Motor neuron (in vitro differentiated cells): ENCODE results near the gene CMIP. TPM values are rescaled to one million over a fixed set of nuclear protein-coding genes. Genes with fewer than 3 reads are reported as not detected.

ENCODE experiments used
- ATAC-seq, 8 experiments: fragments of 200-7000 bp; cut with Tn5 transposase; replicated peaks in 6 of 8; 2 replicates each; pipeline ENCODE4 v1.8.0; 2021; ENCODE audit warnings: mild to moderate bottlenecking in 8 of 8, moderate library complexity in 8 of 8
- H3K27ac ChIP-seq, 2 donors: fragments of 250-450 bp; sonication (Bioruptor Pico); 2 replicates each; pipeline ENCODE4 v1.9.0; 2021; ENCODE audit warnings: antibody characterized with exemption in 2 of 2, mild to moderate bottlenecking in 2 of 2, moderate library complexity in 1 of 2
- H3K4me1 ChIP-seq, 2 donors: fragments of 250-450 bp; sonication (Bioruptor Pico); replicated peaks in 1 of 2; 2 replicates each; pipeline ENCODE4 v1.6.1; 2021; ENCODE audit warnings: antibody characterized with exemption in 2 of 2, mild to moderate bottlenecking in 2 of 2, moderate library complexity in 1 of 2
- H3K4me3 ChIP-seq, 5 donors: fragments of 250-450 bp; sonication (Bioruptor Pico); 2 replicates each; pipeline ENCODE4 v1.9.0; 2021; ENCODE audit warnings: antibody characterized with exemption in 5 of 5, mild to moderate bottlenecking in 5 of 5, moderate library complexity in 4 of 5
- WGBS, 10 experiments: fragments of 450-650 bp; shearing (Covaris generic); methylation state at CpG; one replicate each; pipeline ENCODE4 v1.0.0; 2022; 5-methylcytosine and 5-hydroxymethylcytosine counted together
- in situ Hi-C, 9 experiments: fragments of 400-800 bp; cut with MboI; loops; one replicate each; pipeline ENCODE4 v1.15.0; 2021; ENCODE audit warnings: low sequenced_read_pairs in 9 of 9, low pct_unique_long_range_greater_than_20kb in 2 of 9; ENCODE audit not compliant: unreplicated experiment in 9 of 9
- total RNA-seq, 8 experiments: library from RNA; unstranded; fragments of 300-600 nt; gene quantifications; 2 replicates each; pipeline versions ENCODE4 v1.2.3 to v1.2.4, GENCODE V29; 2022

The CMIP gene
- total RNA-seq, 8 experiments from 2014 or later = 4.6 to 35.3 (median 19.1) TPM

GRCh38 chr16:81450783-81451491 is 6.3 kb downstream of the CMIP start:
- 78 to 100% (median 96%) methylated on average over 1 to 8 of the region's 12 CpGs for WGBS, 10 experiments
- no peak overlapping the region for H3K4me3 ChIP-seq
- in situ Hi-C loops = no loop called here
- no peak overlapping the region for H3K27ac ChIP-seq
- ATAC-seq = no peak
- peaks cover 39 to 50% of the 10 kb centered on the region in 2 donors for H3K4me1 ChIP-seq

DNA sequence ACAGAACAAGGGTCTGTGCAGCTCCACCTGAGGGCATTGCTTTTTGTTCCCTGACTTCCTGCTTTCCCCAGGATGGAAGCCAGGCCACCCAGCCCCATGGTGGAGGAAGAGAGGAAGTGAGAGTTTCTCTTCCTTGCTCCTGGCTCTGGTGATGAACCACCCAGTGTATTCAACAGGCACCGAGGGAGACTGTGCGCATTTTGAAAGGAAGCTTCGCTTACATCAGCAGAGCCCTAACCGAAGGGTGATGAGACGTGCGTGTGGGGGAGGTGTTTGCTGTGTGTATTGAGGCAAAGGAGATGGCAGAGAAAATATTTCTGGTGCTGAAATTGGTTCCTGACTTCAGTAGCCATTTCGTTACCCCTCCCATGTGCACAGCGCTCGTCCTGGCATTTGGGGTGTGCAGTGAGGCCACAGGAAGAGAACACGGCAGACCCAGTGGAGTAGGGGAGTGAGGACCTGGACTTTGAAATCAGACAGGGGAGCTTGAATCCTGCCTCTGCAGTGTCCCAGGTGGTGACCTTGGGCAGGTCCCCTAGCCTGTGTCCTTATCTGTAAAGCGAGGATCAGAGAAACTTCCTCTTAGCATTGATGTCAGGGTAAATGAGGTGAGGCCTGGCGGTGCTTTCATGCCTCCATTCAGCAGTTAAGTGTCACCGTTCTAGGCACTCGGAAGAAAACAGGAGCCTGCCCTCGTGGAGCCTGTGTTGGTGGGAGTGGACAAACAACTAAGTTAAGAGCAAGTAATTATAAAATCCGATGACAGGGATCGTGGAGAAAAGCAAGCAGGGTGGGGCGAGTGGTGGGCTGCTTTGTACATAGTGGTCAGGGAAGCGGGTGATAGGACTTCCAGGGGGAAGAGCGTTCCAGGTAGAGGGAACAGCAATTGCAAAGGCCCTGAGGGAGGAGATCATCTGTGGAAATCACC is 7.4 kb downstream of the CMIP start:
- H3K27ac ChIP-seq = peak overlapping the region in 1 of 2 donors; percentile 25
- H3K4me3 ChIP-seq = no peak overlapping the region
- peaks cover 39 to 49% of the 10 kb centered on the region in 2 donors for H3K4me1 ChIP-seq
- peak; percentile 62 to 81 (median 68) for ATAC-seq
- in situ Hi-C loops = no loop called here
- 59 to 100% (median 70%) methylated on average over 2 to 13 of the region's 20 CpGs; no CpG with 5 or more reads in 3 of the 10 experiments for WGBS, 10 experiments

- WGBS, 10 experiments = 89 to 100% (median 92%) methylated on average over 1 to 8 of the region's 14 CpGs; no CpG with 5 or more reads in 3 of the 10 experiments
- Histone ChIP-seq H3K27ac (no peak overlapping the region), H3K4me1 (peaks cover 39 to 46% of the 10 kb centered on the region in 2 donors), H3K4me3 (no peak overlapping the region)
- no peak for ATAC-seq
- in situ Hi-C loops = no loop called here
These were observed 8.6 kb downstream of the CMIP start for GRCh38 chr16:81453091-81453728.

DNA sequence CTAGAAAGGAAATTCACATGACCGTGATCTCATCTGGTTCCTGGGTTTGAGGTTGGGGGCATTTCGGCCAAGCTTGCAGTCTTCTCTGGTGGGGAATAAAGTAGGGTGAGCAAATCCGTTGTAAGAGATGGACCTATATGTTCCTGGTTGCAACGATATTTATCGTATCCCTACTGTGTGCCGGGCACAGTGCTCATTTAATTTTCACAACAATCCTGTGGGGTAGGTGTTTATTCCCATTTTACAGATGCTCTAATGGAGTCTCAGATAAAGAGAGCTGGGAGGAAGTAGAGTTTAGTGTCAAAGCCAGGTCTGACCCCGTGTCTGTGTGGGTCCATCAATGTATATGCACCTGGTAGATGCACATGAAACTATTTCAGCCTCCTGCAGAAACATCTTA is 9.4 kb downstream of the CMIP start:
- in situ Hi-C loops = no loop called here
- no peak overlapping the region for H3K4me3 ChIP-seq
- no peak for ATAC-seq

GRCh38 chr16:81455006-81455405 is 10.4 kb downstream of the CMIP start:
- in situ Hi-C loops = no loop called here
- H3K4me3 ChIP-seq = no peak overlapping the region
- WGBS, 10 experiments = 72 to 100% (median 100%) methylated on average over 1 to 5 of the region's 13 CpGs; no CpG with 5 or more reads in 5 of the 10 experiments
- no peak for ATAC-seq
- peaks cover 28 to 37% of the 10 kb centered on the region in 2 donors for H3K4me1 ChIP-seq
- no peak overlapping the region for H3K27ac ChIP-seq

More for the DNA sequence above, 9.4 kb downstream of the CMIP start:
- H3K4me1 ChIP-seq = peaks cover 31 to 40% of the 10 kb centered on the region in 2 donors
- 75 to 100% (median 97%) methylated on average over 2 to 6 of the region's 7 CpGs; no CpG with 5 or more reads in 4 of the 10 experiments for WGBS, 10 experiments
- H3K27ac ChIP-seq = no peak overlapping the region

GRCh38 chr16:81455720-81456494 is 11.3 kb downstream of the CMIP start:
- peaks cover 28 to 37% of the 10 kb centered on the region in 2 donors for H3K4me1 ChIP-seq
- no peak overlapping the region for H3K27ac ChIP-seq
- no peak for ATAC-seq
- WGBS, 10 experiments = 20 to 95% (median 84%) methylated on average over 1 to 9 of the region's 17 CpGs; no CpG with 5 or more reads in 6 of the 10 experiments
- in situ Hi-C loops = no loop called here
- no peak overlapping the region for H3K4me3 ChIP-seq

DNA sequence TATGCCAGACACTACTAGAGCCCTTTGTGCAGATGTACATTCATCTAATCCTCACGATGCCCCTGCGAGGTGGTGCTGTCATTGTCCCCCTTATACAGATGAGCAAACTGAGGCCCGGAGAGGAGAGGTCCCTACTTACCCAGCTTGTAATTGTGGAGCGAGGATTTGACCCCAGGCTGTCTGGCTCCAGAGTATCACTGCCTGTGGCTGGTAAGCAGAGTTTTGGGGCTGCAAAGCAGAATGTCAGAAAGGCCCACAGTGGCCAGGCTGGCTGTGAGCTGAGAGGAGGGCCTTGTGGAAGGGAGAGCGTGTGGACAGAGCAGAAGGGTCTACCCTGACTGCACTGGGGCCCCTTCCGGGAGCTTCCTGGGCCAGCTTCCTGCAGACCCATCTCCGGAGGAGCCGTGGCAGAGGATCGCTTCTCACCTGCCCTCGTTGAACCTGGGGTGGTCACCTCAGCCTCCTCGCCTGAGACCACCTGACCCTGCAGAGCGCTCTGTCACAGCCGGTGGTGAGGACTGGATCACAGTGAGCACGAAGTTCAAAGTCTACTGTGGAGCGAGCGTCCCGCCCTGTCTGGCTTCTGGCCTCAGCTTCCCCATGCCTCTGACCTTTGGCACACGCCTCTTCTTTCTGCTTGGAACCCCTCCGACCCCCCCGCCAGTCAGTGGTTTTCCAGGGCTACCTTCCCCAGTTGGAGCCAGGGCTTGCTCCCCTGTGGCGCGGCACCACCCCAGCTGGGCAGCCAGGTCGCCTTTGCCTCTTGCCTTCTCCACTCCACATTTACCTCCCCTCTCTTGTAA is 12.1 kb downstream of the CMIP start:
- no peak for ATAC-seq
- in situ Hi-C loops = no loop called here
- 60 to 100% (median 89%) methylated on average over 1 to 6 of the region's 23 CpGs; no CpG with 5 or more reads in 4 of the 10 experiments for WGBS, 10 experiments
- Histone ChIP-seq H3K4me1 (peaks cover 24 to 32% of the 10 kb centered on the region in 2 donors), H3K4me3 (no peak overlapping the region), H3K27ac (peak overlapping the region in 1 of 2 donors; percentile 59)

DNA sequence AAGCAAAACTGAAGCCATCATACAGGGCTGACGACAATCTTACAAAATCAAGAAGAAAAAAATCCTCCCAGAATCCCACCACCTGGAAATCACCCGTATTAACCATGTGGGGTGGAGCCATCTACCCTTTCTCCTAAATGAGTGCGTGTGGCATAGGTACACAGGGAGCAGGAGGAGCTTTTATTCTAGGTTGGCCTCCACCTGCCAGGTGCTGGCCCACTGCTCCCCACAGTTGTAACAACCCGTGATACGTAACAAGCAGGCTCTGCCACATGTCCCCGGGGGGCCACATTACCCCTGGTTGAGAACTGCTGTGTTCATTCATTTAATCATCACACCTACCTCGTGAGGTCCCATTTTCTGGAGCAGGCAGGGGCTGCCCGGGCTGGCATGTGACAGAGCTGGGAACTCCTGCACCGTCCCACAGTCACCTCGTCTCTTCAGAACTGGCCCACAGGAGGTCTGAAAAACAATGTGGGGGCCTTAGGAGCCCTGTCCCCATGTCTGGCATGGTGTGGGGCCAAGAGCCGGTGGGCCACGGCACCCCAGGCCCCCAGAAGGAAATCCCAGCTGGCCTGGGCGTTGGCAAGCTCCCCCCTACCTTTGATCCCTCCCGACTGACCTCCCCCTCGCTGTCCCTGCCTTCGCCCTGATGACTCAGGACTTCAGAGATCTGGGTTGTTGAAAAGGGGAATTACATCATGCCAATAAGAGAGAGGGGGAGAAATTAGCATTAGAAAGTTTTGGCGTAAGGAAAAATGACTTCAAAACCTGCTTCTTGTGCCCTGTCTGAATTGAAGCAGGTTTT is 12.9 kb downstream of the CMIP start:
- peak; percentile 33 to 93 (median 78) for ATAC-seq
- Histone ChIP-seq H3K4me3 (no peak overlapping the region), H3K27ac (peak overlapping the region; percentile 47 to 59), H3K4me1 (peaks cover 19 to 24% of the 10 kb centered on the region in 2 donors)
- 30 to 80% (median 39%) methylated on average over 1 to 9 of the region's 17 CpGs; no CpG with 5 or more reads in 3 of the 10 experiments for WGBS, 10 experiments
- in situ Hi-C loops = no loop called here

DNA sequence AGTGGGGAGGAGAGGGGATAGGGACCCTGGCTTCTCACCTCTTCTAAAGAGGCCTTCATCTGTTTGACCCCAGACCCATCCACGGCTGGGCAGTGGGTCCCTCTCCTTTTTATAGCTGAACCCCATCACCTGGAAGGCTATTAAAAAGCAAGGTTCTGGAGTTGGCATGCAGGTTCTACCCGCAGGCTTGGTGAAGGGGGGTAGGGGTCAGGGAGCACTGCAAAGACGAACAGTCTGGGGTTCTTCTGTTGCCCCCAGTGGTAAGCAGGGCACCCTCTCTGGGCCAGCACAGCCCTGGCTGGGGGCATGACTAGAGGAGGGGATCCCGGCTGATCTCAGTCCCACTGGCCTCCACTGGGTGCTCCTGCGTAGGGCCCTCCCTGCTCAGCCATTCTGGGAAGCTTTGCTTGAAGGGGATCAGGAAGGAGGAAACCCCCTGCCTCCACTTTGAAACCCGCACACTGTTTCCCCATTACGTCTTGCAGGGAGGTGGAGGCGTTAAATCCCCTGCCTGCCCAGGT is 13.6 kb downstream of the CMIP start:
- 14 to 100% (median 84%) methylated on average over 1 to 7 of the region's 8 CpGs; no CpG with 5 or more reads in 6 of the 10 experiments for WGBS, 10 experiments
- Histone ChIP-seq H3K4me1 (peaks cover 19 to 20% of the 10 kb centered on the region in 2 donors), H3K27ac (no peak overlapping the region), H3K4me3 (no peak overlapping the region)
- peak in 2 of 8 experiments; percentile 3 to 6 for ATAC-seq
- in situ Hi-C loops = no loop called here

DNA sequence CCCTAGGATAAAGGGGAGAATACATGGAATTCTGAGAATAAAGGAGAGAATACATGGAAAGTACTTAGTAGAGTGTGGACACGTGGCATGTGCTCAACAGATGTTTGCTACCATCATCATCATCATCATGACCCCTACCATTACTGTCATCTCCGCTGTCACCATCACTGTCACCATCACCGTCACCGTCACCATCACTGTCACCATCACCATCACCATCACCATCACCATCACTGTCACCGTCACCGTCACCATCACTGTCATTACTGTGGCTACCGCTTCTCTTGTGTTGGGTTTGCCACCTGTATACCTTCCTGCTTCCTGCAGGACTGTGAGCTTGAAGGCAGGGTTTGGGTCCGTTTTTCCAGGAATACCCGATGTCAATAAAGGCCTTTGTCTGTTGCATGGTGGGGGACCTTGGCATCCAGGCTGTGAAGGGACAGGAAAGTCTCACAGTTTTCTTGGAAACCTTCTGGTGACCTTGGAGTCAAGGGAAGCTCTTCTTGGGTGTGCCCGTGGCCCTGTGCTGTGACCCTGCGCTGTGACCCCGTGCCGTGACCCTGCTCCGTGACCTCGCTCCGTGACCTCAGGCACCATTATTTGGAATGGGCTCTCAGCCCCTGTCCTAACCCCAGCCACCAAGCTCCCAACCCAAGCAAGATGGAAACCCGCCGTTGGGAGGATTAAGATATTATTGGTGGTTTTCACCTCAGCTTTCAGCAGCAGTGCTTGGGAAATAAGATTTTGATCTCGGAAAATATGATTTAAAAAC is 14.4 kb downstream of the CMIP start:
- no peak overlapping the region for H3K27ac ChIP-seq

More for the DNA sequence above, 14.4 kb downstream of the CMIP start:
- in situ Hi-C loops = no loop called here
- peaks cover 19 to 20% of the 10 kb centered on the region in 2 donors for H3K4me1 ChIP-seq
- no peak for ATAC-seq
- H3K4me3 ChIP-seq = no peak overlapping the region
- 80 to 100% (median 92%) methylated on average over 1 to 15 of the region's 19 CpGs for WGBS, 10 experiments
